ENCODE results near the gene RUFY2.

The RUFY2 gene

GRCh38 chr10:68364101-68364886 is 42.8 kb downstream of the RUFY2 start:
- DNase-seq = no peak

GRCh38 chr10:68362590-68362989 is 44.5 kb downstream of the RUFY2 start:
- no peak for DNase-seq

GRCh38 chr10:68359189-68359588 is 47.9 kb downstream of the RUFY2 start:
- no peak for DNase-seq

GRCh38 chr10:68353537-68353936 is 53.5 kb downstream of the RUFY2 start:
- DNase-seq = no peak

GRCh38 chr10:68348265-68348741 is 58.8 kb downstream of the RUFY2 start:
- peak; percentile 18 for DNase-seq

GRCh38 chr10:68346774-68347173 is 60.3 kb downstream of the RUFY2 start:
- no peak for DNase-seq

- DNase-seq = no peak
Measured at GRCh38 chr10:68345621-68346020, 61.5 kb downstream of the RUFY2 start.

- no peak for DNase-seq
Measured at GRCh38 chr10:68342909-68343516, 64.1 kb downstream of the RUFY2 start.

- DNase-seq = no peak
Measured at GRCh38 chr10:68340358-68341080, 66.6 kb downstream of the RUFY2 start.

GRCh38 chr10:68336754-68337351 is 70.2 kb downstream of the RUFY2 start:
- DNase-seq = no peak

GRCh38 chr10:68334672-68335467 is 72.2 kb downstream of the RUFY2 start:
- no peak for DNase-seq

- DNase-seq = no peak
Measured at GRCh38 chr10:68333440-68334431, 73.3 kb downstream of the RUFY2 start.

GRCh38 chr10:68333058-68333395 is 74.0 kb downstream of the RUFY2 start:
- DNase-seq = no peak

- DNase-seq = peak; percentile 75
Measured at GRCh38 chr10:68332259-68333057, 74.6 kb downstream of the RUFY2 start, which contains the start of gene PBLD. Gene PBLD (minus strand): TSS chr10:68332928. CDS start chr10:68306844, 26,084 bp downstream.

- DNase-seq = peak; percentile 90
Measured at GRCh38 chr10:68331455-68332258, 75.4 kb downstream of the RUFY2 start, which contains the start of gene HNRNPH3. Gene HNRNPH3 (plus strand): TSS chr10:68332064. CDS start chr10:68337222, 5,158 bp downstream.

- DNase-seq = no peak
Measured at GRCh38 chr10:68330852-68331454, 76.1 kb downstream of the RUFY2 start.

GRCh38 chr10:68329506-68329861 is 77.6 kb downstream of the RUFY2 start:
- no peak for DNase-seq

GRCh38 chr10:68327889-68328786 is 78.9 kb downstream of the RUFY2 start:
- DNase-seq = peak; percentile 63

Measured in NCI-H226 (cell line).